NOMO-1 (cell line): Measurements from ENCODE around the gene NXPE3.
"Not testable (repeated sequence)": the region's sequence is repeated elsewhere in the genome, so short reads cannot be mapped to it uniquely, and the experiment has no call there.

Experiments
- DNase-seq, 2 experiments: peaks; one replicate each; lab custom pipeline; 2025; ENCODE audit not compliant: unreplicated experiment in 2 of 2; lab: John Stamatoyannopoulos, UW

Gene NXPE3

DNA sequence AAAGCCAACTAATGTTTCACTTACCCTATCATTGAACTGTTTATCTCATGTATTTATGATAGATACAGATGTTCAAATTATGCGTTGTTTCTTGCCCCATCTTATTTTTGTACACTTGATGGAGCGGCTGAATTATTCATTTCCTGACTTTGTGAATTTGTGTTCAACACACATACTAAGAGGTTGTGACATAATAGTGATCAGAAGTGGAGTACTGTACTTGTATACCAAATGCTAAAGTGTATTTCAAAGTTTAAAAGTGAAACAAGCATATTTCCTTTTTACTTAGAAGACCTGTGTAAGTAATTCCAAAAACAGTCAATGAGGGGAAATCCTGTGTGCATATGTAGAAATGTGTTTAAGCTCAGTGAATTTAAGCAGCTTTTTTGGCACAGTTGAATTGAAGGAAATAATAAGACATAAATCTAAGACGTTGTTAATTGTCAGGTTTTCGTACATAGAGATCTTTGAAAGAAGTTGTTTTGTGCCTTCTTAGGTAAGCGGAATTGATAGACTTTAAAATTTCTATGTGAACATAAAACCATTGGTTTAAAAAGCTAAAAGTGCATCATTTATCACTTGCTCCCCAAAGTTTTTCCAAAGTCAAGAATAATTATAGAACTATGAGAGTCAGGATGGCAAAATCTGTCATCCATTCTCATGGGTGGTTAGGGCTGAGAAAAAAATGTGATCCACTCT lies 72.2 kb downstream of the NXPE3 start:
- no peak for DNase-seq

- peak in 1 of 2 experiments; percentile 15 for DNase-seq
Measured at GRCh38 chr3:101851850-101852714, 73.1 kb downstream of the NXPE3 start.

- no peak for DNase-seq
Measured at GRCh38 chr3:101852983-101853840, 74.2 kb downstream of the NXPE3 start.

- no peak for DNase-seq
Measured at GRCh38 chr3:101853982-101854381, 75.0 kb downstream of the NXPE3 start.

- DNase-seq = no peak
Measured at GRCh38 chr3:101854608-101855304, 75.7 kb downstream of the NXPE3 start.

DNA sequence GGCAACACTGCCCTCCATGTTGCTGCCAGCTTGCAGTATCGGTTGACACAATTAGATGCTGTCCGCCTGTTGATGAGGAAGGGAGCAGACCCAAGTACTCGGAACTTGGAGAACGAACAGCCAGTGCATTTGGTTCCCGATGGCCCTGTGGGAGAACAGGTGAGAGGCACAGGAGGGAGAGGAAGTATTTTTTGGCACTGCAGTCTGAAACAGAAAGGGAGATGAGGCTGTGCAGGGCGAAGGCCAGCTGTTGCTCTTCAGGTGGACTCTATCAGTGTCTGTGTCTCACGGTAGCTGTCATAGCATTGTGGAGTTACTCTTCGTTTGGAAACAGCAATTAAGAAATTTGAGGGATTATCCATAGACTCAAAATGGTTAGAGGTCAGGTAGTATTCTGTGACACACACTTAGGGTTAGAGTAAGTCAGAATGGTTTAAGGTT lies 78.3 kb downstream of the NXPE3 start:
- DNase-seq = no peak

- no peak for DNase-seq
Measured at GRCh38 chr3:101858464-101859030, 79.5 kb downstream of the NXPE3 start.

GRCh38 chr3:101859882-101860448 lies 81.0 kb downstream of the NXPE3 start:
- DNase-seq = no peak

DNA sequence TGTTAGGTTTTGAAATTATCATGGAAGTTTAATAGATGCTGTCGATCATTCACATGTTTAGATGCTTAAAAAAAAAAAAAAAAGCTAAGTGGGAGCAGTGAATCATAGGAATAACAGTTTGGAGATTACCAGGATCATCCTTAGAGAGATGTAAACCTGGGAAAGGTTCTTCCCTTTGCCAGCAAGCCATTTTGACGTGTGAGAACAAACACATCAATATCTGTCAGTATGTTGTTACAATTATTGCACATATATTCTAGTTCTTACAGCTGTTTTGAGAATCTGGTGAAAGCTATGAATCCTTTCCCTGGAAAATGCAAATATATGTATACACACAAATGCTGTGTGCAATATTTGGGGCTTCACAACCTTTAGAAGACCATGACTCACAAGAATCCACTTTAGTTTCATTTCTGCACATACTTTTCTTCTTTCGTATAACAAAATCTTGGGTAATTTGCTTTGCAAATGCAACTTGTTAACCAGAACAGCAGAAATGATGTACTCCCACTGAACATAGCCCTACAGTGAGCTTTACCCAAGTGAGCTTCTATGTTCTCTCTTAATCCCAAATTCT lies 82.3 kb downstream of the NXPE3 start:
- no peak for DNase-seq

- no peak for DNase-seq
Measured at GRCh38 chr3:101861789-101862415, 82.9 kb downstream of the NXPE3 start.

- no peak for DNase-seq
Measured at GRCh38 chr3:101862416-101863165, 83.6 kb downstream of the NXPE3 start.

DNA sequence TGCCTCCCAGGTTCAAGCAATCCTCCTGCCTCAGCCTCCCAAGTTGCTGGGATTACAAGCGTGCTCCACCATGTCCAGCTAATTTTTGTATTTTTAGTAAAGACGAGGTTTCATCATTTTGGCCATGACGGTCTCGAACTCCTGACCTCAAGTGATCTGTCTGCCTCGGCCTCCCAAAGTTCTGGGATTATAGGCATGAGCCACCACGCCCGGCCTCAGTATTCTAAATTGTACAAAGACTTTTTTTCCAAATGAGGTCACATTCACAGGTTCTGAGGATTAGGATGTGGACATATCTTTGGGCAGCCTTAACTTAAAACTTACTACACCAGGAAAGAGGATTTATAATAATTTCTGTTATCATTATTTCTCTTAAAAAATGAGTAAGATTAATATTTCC lies 85.9 kb downstream of the NXPE3 start:
- not testable (repeated sequence) for DNase-seq

- no peak for DNase-seq
Measured at GRCh38 chr3:101865751-101866509, 86.9 kb downstream of the NXPE3 start.

DNA sequence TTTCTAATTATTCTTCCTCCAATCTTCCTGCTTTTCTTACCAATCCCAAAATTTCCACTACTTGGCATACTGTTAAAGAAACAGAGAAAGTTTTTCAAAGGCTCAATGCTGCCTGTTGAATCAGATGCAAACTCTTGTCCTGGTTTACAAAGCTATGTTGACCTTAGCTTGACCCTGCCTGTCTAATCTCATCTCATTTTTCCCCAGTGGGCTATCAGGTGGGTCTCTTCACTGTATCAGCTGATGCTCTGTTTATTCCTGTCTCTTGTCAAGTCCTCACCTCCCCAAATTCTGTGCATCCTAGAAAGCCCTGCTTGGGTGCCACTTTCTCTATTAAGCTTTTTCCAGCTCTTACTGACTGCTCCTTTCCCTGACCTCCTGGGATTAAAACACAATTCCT lies 88.5 kb downstream of the NXPE3 start:
- DNase-seq = no peak

DNA sequence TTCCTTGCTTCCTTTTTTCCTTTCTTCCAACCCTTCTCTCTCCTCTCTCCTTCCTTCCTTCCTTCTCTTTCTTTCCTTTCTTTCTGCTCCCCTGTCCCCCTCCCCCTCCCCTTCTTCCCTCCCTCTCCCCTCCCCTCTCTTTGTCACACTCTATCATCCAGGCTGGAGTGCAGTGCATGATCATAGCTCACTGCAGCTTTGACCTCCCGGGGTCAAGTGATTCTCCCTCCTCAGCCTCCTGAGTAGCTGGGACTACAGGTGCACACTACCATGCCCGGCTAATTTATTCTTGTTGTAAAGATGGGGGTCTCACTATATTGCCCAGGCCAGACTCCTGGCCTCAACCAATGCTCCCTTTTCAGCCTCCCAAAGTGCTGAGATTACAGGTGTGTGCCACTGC lies 89.0 kb downstream of the NXPE3 start:
- DNase-seq = no peak

DNA sequence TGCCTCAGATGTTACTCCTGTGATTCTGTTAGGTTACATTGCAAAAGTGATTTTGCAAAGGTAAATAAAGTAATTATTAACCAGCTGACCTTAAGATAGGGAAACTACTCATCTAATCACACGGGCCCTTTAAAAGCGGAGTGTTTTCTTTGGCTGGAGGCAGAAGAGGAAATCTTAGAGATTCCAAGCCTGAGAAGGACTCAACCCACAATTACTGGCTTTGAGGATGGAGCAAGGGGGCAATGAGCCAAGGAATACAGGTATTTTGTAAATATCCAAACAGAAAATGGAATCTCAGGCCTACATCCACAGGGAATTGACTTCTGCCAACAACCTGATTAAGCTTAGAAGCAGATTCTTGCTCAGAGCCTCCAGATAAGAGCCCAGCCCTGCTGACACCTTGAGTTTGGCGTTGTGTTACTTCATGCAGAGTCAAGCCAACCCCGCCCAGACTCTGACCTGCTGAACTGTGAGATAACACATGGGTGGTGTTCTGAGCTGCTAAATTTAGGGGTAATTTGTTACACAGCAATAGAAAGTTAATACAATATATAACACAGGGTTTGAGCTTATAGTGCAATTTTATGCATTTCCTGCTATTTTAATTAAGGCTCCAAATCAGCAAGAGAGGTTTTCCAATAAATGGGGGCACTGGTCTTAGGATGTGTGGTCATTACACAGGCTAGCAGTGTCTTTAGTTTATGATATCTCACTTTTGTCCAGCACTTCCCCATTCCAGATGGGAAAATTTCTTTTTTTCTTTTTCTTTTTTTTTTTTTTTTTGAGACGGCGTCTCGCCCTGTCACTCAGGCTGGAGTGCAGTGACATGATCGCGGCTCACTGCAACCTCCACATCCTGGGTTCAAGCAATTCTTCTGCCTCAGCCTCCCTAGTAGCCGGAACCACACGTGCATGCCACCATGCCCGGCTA lies 89.8 kb downstream of the NXPE3 start:
- no peak for DNase-seq

DNA sequence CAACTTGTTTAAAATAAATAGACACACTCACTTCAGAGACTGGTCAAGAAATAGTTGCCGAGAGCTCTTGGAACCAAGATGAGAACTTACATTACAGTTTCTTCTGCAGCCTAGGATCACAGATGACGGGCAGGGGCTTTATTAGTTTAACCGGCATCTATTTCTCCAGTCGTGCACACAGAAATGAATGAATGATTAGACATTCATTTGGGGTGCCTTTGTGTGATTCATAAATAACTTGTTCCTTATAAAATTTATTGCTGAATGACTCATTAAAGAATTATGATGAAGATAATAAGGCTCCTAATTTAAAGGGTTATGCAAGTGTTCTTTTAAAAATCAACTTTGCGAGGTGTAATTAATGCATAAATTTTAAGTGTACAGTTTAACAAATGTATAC lies 91.1 kb downstream of the NXPE3 start:
- DNase-seq = no peak
